Epidermal melanocyte (primary cell): ENCODE data around the gene IL1RL2.

Experiments used
- DNase-seq: peaks from one replicate; pipeline ENCODE4 v3.0.0; 2011; ENCODE audit warnings: low spot score; ENCODE audit not compliant: insufficient read length

Gene IL1RL2

GRCh38 chr2:102238039-102238756 lies 51.4 kb downstream of the IL1RL2 start:
- no peak for DNase-seq

GRCh38 chr2:102238778-102239177 lies 52.0 kb downstream of the IL1RL2 start:
- no peak for DNase-seq

DNA sequence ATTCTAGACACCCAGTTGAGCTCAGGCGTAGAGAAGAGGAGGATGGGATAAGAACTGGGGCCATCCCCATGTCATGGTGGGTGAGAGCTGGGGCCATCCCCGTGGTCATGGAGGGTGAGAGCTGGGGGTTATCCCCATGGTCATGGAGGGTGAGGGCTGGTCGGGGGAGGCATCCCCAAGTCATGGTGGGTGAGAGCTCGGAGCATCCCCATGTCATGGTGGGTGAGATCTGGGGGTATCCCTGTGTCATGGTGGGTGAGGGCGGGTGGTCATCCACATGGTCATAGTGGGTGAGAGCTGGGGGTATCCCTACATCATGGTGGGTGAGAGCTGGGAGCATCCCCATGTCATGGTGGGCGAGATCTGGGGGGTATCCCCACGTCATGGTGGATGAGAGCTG lies 52.5 kb downstream of the IL1RL2 start:
- DNase-seq: no peak

GRCh38 chr2:102240640-102241370 lies 54.0 kb downstream of the IL1RL2 start:
- DNase-seq: peak; percentile 89

DNA sequence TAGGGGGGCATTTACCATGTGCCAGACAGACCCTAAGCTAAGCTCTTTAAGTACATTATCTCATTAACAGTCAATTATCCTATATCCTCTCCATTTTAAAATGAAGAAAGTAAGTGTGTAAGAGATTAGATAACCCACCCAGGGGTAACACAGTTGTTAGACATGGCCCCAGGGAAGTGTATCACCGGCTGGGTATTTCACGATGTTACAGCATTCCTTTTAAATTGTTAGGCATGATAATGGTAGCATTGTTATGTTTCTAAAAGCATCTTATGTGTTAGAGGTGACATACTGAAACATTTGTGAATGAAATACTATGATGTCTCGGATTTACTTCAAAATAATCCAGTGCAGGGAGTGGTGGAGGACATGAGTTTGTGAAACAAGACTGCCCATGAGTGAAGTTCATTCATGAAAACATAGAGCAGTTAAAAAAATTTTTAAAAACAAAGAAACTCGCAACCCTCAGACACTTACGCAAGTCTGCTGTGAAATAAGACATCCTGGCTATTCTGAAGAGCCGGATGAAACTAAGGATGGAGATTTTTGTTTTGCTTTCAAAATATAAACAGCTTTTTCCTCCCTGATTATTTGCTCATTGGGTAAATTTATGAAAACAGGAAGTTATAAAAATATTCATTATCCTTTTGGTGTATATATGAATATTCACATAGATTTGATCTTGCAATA lies 54.9 kb downstream of the IL1RL2 start:
- DNase-seq: no peak

DNA sequence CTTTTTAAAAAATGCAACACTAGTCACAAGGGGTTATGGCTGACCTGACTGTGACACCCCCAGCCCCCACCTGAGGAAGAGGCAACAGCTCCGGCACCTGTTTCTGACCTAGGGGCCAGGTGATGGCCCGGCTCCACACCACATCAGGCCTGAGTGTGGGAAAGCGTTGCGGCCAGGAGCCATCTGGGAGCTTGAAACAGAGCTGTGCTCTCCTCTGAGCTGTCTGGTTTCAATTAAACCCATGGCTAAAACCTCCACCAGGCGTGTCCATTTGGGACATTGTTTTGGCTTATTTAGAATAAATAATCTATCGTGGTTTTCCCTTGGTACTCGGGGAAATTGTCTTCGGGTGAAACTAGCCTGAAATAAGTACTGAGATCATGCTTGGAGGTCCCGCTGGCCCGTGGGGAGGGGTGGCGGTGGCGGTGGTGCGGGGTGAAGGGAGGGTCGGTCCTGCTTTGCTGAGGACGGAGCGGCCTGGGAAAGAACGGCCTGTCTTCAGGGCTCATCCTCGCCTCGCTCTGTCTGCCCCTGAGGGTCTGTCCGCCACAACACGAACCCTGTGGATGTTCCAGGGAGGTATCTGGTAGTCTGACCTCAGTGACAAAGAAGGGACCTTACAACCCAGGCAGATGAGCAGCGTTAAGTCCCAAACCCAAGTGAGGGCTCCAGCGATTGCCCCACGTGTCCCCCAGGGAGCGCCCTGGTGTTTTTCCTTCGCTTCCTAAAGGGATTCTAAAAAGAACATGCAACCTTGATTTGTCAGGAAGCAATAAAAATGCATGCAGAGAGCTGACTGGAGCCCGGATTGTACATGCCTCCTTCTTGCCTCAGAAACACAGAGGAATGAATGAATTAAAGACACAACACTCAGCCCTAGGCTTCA lies 58.7 kb downstream of the IL1RL2 start:
- no peak for DNase-seq

DNA sequence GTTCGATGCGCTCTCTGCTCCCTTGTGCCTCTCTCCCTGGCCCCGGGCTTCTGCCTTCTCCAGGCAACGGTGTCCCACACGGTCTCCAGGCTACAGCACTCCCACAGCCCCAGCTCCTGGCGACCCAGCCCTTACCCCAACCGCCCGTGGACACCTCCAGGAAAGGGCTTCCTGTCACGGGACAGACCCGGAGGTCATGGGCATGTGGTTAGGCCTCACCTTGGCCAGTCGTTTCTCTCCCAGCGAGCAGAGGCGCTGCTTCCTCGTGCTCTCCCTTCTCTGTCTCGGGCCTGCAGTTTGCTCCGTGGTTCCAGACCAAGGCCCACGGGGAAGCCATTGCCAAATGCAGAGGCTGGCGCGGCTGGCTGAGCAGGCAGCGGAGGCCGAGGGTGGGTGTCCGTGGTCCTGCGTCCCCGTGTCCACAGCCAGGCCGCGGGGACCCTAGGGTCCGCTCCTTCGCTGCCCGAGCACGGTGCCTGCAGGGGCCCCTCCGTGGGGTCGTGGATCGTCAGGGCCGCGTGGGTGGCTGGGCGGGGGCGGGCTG lies 63.5 kb downstream of the IL1RL2 start:
- DNase-seq: no peak

GRCh38 chr2:102251042-102251848 lies 64.4 kb downstream of the IL1RL2 start:
- no peak for DNase-seq

- DNase-seq: no peak
These were observed 65.0 kb downstream of the IL1RL2 start for GRCh38 chr2:102251849-102252203.

DNA sequence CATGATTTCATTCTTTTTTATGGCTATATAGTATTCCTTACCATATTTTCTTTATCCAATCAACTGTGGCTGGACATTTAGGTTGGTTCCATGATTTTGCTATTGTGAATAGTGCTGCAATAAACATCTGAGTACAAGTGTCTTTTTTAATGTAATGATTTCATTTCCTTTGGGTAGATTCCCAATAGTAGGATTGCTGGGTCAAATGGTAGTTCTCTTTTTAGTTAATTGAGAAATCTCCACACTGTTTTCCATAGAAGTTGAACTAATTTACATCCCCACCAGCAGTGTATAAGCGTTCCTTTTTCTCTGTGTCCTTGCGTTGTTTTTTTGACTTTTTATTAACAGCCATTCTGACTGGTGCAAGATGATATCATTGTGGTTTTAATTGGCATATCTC lies 65.4 kb downstream of the IL1RL2 start:
- no peak for DNase-seq

- no peak for DNase-seq
These were observed 66.4 kb downstream of the IL1RL2 start for GRCh38 chr2:102253140-102253752.

DNA sequence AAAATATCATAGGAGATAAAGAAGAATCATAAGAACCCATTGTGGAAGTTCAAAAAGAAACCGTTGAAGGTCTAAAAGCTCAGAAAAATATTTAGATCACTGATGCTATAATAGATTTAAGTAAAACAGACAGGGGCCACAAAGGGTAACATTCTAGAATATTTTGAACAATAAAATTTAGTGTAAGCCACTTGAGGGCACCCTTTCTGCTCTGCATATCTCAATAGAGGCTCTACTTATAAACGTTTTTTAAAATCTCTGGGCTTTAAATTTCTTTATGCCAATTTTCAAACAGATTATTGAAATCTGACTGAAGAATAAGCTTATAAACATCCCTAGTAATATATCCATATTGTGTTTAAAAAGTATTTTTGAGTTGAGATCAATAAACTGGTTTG lies 66.9 kb downstream of the IL1RL2 start:
- DNase-seq: no peak

DNA sequence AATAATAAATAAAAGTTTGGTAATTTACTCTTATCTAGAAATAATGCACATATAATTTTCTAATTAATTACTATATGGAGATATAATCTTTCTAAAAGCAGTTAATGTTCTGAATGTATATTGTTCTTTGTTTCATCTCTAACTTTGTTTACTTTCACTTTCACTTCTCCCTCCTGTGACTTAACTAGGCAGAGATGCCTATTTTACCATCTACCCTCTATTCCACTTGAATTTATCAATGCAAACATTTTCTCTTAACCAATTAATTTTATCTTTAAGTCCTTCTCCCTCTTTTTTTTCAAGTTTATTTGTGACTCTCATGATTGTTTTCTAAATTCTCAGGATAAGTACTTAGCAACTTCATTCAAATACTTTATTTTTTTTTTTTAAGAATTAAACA lies 69.5 kb downstream of the IL1RL2 start:
- no peak for DNase-seq

DNA sequence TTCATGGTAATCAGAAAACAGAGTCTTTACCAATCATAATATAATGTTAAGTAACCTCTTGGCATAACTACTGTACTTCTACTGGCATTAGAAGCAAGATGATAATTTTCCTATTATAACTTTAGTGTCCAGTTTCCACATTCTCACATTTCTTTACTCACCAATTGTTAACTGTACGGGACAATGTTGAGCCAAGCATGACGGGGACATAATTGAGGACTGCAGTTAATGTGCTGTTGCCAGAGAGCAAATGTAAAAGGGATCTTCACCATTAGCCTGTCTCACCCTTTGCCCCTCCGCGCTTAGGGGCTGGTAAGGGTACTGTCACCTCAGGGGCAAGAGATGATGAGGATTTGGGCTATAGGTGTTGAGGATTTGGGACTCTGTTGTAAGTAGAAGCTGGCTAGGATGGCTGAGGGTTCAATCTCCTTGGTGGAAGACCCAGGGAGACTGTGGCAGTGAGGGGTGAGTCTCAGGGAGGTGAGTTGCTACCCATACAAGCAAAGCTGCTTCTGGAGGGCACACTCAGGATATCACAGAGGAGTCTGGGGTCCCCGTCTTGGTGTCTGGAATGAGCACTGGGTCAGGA lies 70.1 kb downstream of the IL1RL2 start:
- DNase-seq: no peak

DNA sequence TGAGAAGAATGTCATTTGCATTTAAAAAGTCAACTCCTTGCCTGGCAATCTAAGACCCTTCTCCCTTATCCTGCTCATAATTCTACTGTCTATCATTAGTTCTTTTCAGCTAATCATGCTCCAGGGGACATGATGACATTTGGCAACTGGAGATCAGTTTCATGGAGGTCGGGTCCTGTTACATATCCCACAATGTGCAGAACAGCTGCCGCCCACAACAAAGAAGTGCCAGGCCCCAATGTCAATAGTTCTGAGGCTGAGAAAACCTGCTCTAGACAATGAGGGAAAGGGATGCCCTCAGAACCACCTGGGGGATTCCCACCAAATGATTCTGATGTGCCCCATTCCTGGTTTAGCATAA lies 71.2 kb downstream of the IL1RL2 start:
- DNase-seq: no peak

- no peak for DNase-seq
These were observed 71.7 kb downstream of the IL1RL2 start for GRCh38 chr2:102258386-102259074.

- DNase-seq: no peak
These were observed 74.8 kb downstream of the IL1RL2 start for GRCh38 chr2:102261467-102262135.
